HG03135 (cell line): ENCODE data around the gene RFTN1.

Source experiments
- ATAC-seq: cut with Tn5 transposase; IDR thresholded peaks from one replicate; pipeline ENCODE4 v1.9.1; 2021; ENCODE audit warnings: mild to moderate bottlenecking, moderate library complexity; ENCODE audit not compliant: unreplicated experiment

RFTN1 gene

DNA sequence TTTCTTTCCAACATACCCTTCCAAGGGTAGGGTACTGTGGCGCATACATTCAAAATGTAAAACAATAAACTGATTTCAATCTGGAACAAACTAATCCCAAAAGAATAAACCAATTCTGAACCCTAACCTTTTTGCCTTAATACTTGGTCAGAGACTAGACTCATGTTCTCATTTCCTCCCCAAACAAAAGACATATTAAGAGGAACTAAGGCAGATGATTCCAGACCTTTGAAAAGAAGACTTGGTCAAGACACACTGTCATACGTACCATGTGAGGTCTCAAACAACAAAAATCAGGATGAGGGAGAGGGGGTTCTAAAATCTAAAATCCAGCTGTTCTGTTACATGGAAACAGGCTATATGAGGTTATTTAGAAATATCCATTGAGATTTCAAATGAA, 102.1 kb downstream of the RFTN1 start:
- ATAC-seq: no peak

DNA sequence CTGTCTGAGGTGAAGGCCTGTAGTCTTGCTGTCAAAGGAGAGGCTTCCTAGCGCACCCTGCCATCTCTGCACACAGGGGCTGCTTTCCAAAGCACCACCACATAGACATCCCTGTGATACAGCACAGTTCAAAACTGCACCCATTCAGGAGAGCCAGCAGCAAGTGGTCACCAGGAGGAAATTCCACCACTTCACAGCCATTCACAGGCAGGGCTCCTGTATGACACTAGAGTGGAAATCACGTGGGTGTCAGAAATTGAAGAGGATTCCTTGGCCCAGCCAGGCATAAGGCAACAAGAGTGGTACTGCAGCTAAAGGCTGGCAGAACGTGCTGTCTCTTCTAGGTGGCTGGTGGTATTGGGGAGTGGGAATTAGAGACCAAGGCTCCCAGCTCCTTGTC, 102.8 kb downstream of the RFTN1 start:
- ATAC-seq: no peak

DNA sequence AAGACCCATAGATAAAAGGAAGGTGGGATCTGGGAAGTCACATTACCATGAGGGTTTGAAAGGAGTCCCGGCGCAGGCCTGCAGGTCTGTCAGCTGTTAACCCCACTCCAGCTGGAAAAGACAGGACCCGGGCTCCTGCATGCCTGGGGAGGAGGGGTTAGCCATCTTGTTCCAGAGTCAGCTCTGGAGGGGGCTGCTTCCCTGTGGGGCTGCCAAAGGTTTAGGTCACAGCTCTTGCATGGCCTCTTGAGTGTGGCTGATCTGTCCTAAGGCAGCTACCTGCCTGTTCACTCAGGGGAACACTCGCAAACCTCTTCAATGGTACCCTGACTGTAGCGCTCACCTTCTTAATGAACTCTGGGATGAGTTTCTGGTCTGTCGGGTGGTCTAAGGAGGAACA, 104.5 kb downstream of the RFTN1 start:
- ATAC-seq: no peak

DNA sequence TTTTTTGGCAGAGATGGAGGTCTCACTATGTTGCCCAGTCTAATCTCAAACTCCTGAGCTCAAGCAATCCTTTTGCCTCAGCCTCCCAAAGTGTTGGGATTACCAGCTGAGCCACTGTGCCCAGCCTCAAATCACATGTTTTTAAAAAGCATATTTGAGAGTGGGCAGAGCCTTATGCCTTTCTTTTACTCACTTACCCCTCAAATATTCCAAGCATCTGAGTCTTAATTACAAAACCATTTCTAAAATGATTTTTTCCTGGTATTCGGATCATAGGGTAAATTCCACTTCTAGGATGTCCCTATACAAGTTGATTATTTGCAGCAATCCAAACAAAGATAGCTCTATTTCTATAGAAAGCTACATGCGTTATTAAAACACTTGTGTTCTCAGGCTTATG, 106.1 kb downstream of the RFTN1 start:
- no peak for ATAC-seq

DNA sequence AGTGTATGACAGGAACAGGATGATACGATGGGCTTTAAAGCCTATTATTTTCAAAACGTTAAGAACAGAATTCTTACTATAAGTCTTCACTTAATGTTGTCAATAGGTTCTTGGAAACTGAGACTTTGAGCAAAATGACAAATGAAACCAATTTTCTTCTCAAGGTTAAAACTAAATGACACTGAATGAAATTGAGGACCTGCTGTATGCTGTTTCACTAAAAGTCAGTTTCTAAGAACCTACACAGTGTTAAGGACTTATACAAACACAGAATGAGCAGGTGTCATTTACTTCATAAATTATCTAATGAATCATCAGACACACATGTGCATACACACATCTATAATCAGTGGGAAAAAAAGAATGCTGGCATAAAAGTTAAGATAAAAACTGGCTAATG, 106.9 kb downstream of the RFTN1 start:
- ATAC-seq: no peak

DNA sequence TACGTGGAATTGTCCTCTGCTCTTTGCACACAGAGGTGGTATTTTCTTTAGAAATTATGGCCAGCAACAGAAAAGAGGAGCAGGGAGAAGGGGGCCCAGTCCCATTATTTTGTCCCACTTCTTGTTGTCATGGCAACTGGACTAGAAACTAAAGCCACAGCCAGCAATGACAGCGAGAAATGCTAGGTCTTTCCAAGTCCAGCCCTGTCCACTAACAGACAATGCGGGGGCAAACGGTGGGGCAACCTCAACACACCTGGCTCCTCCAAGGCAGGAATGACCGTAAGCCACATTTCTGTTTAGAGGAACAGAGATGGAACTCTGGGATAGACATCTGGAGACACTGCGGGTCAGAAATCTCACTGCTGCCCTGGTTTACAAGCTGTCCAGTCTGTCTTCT, 107.3 kb downstream of the RFTN1 start:
- no peak for ATAC-seq

DNA sequence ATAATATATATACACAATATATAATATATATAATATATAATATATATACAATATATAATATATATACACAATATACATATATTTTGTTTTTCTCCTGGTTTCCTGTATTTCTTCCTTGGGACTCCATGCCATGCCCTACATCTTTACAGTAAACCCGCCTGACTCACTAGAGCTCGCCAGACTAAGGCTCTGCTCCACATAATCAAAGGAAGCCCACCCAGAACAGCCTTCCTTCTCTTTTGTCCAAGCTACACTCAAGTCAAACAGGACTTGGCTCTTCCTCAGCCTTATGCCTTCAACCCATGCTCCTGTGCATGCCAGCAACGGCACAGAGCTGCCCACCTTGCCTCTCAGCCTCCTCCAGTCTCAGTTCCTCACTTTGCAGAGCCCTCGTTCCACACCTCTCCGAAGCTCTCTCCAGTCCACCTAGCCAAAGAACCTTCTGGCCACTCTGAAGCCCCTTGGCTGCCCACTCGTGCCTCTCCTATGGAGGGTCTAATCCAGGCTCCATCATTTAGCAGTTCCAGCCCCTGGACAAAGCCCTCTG, 109.1 kb downstream of the RFTN1 start:
- no peak for ATAC-seq

DNA sequence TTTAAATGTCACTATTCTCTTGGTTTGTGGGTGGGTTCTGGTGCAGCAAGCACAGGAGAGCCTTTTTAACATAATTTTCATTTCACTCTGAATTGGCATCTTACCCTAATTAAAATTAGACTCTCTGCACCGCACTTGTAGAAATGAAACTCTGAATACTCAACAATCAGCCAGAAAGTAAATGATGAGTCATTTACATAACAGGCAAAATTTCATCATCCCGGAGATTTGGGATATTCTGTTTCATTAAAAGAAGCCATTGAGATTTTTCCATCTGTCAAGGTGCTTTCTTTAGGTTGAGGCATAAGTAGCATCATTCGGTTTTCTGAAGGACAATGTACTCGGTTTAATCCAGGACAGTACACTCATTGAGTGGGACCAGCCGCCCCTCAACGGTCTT, 111.0 kb downstream of the RFTN1 start:
- ATAC-seq: no peak

DNA sequence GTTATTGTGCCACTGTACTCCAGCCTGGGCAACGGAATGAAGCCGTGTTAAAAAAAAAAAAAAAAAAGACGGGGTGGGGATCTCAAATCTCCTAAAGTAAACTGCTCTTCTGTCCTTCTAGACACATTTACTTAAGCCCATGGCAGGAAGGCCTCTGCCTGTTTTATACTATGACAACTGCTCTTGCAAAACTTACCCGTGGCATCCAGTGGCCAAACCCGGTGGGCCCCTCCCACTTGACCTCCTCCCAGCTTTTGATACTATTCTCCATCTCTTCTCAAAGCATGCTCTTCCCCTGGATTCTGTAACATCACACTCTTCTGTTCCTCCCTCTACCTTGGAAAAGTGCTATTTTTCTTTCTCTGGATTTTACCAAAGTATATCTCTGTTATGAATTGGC, 112.2 kb downstream of the RFTN1 start:
- ATAC-seq: no peak

DNA sequence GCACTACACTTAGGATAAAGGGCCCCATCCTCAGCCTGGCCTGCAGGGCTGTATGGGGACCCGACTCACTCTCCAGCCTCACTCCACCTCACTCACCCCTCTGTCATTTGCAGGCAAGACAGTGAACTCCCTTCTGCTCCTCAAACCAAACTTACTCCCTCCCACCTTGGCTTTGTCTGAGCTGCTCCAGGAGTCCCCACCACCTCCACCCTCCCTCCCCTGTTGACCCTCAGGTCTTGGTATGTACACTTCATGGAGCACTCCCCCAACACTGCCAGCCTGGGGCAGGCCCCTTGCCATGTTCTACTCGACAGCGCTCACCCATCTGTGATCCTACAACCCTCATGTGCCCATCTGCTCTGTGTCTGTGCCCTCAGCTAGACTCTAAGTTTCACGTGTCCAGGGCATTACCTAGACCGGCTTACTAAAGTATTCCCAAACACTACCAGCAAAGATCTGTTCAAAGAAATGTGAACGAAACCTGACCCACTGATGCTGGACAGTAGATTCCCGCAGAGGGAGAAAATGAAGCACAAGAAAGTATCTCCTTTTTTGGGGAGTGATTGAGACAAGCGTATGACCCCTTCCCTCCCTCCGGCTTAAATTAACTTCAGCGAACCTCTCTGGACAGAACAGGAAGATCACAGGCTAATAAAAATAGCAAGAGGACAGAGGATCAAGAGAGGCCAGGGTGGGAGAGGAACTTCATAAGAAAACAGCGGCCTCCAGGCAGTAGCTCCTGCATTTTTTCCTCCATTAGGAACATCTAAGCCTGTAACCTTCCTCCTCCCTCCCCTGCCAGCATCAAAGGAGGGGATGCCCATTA, 113.2 kb downstream of the RFTN1 start:
- no peak for ATAC-seq

DNA sequence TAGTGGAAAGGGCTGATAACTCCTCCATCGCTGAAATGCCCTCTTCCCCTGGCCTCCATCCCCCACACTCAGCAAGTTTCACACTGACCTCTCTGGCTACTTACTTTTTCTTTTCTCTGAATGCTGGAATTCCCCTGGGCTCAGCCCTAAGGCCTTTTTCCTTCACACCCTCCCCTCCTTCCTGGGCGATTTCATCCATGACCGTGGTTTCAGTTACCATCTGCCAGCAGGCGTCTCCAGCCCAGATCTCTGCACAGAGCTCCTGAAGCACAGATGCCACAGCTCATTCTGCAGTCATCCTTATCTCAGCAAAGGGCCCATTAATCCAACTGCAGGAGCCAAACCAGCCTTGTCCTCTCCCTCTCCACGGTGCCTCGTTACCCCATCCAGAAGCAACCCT, 114.0 kb downstream of the RFTN1 start:
- no peak for ATAC-seq

DNA sequence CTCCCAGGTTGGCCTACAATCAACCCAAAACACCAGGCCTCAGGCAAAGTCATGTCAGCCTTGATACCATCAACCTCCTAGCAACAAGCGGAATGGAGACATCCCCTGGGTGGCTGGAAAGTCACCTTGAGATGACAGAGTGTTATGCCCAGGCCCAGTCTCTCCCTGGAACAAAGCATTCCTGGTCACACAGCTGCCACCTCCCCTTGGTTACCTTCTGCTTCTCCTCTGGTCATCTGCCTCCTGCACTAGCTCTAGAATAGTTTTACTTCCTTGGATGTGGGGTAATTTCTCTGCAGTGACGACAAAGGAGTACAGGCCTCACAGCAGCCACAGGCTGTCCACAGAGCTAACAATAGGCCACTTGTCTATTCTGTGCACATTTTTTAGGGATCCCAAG, 114.9 kb downstream of the RFTN1 start:
- no peak for ATAC-seq

DNA sequence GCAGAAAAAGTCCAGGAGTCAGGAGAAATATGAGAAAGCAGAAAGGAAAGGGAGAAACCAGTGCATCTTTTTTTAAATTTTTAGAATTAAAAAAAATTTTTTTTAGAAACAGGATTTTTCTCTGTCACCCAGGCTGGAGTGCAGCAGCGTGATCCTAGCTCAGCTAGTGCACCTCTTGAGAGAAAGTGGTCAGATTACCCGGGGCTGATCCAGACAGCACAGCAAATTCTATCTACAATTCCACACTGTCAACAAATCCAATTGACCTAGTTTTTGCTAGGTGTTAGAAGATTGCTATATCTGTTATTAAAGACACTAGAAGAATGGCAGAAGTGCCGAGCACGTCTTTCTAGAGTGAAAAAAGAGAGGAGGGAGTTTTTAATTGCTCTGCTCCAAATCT, 117.3 kb downstream of the RFTN1 start:
- no peak for ATAC-seq

DNA sequence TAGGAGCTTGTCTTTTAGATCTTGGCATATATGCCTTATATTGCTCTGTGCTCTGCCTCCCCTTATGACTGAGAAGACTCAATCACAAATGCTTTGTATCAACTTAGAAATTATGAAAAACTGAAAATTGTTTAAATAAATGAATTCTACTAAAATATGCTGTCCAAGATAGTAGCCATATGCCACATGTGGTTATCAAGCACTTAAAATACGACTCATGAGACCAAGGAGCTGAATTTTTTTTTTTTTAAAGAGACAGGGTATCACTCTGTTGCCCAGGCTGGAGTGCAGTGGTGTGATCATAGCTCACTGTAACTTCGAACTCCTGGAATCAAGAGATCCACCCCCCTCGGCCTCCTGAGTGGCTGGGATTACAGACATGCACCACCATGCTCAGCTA, 118.3 kb downstream of the RFTN1 start:
- ATAC-seq: no peak

DNA sequence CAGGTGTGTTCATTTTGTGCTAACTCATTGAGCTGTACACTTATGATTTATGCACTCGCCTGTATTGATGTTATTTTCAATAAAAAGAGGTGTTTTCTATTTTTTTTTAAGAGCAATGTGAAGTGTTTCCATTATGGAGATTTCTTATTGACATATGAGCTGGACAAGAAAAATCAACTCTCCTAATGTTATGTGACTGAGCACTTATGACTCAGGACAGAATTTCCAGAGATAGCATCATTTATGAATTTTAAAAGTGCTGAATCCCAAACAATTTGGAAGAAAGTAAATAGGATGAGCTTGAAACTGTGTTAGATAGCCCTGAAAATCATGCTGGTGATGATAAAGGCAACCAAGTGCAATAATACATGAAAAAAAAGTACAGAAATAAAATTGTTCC, 118.9 kb downstream of the RFTN1 start:
- no peak for ATAC-seq

DNA sequence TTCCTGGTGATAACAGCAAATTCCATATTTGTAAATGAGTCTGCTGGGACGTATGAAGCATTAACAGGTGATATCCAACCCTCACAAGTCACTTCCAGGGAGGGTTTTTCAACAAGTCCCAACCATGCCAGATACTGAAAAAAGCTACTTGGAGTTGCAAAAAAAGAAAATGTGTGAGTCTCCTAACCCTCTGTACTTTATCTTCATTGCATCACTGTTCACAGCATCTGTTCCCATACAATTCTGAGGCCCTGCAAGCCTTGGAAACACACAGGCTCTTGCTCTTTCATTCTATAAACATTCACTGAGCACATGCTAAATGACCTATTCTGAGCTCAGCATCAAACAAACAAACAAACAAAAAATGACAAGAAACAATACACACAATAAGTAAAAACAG, 120.8 kb downstream of the RFTN1 start:
- no peak for ATAC-seq

DNA sequence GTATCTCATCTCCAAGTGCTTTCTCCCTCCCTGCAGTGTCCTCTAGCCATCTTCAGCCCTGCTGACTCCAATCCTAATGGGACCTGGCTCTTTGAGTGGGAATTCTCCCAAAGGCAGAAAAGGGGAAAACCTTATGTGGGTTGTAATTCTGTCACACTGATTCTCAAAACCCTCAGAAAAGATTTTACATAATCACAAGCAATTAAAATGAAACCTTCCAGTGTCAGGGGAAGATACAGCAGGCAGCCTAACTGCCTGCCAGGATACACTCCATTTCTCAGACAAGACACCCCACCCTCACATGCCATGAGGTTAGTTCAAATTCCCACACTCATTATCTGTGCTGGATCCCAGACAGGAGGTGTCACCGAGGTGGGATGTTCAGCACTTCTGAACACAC, 121.4 kb downstream of the RFTN1 start:
- no peak for ATAC-seq

DNA sequence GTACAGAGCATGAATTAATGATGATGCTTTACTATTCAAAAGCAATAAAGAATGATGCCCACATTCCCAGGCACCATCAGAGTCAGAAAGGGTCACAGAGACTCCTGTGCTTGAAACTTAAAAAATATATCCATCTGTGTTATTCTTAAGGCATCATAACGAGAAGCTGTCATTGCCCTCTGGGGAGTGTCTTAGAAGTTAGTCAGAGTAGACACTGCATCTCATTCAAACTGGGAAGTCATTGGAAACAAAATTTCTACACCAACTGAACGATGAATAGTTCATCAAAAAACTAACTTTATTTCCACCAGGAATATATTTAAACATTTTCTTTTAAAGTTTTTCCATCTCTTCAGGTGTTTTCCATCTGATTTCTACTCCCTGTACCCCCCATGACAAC, 122.9 kb downstream of the RFTN1 start:
- ATAC-seq: no peak

DNA sequence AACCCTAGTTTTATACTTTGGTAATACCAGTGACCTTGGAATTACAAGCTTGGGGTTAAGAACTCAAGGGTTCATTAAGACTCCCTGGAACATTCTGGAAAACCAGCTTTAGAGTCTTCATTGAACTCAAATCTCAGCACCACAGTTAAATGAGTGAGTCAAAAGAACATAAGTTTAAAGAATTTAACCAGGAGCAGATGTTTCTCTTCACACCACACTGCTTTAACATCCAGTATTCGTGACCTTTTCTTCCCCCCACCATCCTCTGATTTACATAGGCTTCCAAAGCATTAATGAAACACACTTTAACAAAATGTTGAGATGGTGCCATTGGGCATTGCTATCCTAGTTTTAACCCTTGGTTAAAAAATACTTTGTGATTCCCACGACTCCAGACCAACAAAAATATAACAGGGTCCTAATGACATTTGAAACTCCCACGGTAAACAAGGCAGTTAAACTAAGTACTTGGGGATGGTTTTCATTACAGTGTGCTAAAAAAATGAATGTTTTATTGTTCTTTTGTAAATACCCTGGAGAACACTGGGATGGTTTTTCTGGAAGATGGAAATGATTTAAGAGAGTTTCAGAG, 124.6 kb downstream of the RFTN1 start:
- no peak for ATAC-seq

DNA sequence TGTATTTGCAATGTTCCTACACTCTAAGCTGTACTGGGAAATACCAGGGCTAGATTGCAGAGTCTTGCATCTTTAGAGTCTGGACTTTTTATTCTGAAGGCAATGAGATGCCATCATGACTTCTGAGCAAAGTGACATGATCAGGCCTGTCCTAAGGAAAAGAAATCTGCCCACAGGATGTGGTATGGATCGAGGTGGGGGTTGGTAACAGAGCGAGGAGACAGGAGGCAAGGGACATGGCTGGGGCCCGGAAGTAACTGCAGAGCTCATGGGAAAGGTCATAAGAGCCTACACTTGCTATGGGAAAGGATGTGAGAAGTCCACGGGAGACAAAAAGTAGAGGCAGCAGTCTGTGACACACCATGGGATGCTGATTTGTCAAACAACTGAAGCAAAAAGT, 126.9 kb downstream of the RFTN1 start:
- no peak for ATAC-seq

DNA sequence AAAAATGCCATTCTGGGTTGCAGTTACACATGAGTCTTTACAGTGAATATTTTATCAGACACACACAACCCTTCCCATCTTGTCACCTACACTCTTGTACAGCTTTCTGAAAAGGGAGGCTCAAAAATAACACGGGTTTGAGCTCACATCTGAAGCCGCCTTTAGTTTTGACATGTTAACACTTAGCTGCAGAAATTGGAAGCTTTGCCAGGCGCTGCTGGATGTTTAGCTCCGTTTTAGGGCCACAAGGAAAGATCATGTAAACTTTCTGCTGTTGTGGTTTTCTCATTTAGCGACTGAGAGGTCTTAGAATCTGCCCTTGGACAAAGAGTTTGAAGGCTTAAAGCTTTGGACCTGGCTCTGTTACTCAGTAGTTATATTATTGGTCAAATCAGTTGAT, 128.3 kb downstream of the RFTN1 start:
- ATAC-seq: no peak

DNA sequence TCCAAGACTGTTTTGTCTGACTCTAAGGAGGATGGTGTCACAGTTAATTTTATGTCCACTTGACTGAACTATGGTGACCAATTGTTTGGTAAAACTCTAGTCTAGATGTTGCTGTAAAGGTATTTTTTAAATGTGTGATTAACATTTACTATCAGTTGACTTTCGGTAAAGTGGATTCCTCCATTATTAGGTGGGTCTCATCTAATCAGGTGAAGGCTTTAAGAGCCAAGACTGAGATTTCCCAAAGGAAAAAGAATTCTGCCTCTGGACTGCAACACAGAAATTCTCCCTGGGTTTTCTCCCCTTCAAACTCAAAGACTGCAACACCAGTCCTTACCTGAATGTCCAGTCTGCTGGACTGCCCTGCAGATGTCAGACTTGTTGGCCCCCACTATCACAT, 129.6 kb downstream of the RFTN1 start:
- no peak for ATAC-seq

DNA sequence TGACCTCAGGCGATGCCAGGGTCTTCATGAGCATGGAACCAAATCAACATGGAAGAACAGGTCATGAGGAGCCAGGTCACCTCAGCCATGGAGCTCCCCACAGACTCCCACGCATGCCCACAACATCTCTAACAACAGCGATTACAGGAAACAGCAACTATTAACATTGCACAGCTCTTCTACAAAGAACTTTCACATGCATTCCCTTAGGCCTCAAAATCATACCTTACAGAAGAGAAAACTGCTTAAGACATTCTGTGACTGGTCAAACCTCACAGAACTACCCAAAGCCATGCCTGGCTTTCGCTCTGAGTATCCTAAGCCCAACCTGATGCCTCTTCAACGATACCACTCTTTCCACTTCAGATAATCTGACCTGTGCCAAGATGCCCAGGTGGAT, 130.7 kb downstream of the RFTN1 start:
- ATAC-seq: no peak
